Measurements from ENCODE around the gene PLPP4. TPM values are rescaled to one million over a fixed set of nuclear protein-coding genes. Genes with fewer than 3 reads are reported as not detected.

The PLPP4 gene
- polyA plus RNA-seq, 1 of the 3 experiments (the other 2 are of a cell fraction): 27.9 TPM

- CTCF ChIA-PET: no interaction called here
- no peak for DNase-seq
- no peaks in the 10 kb centered on the region for H3K9me2 ChIP-seq
- no peak overlapping the region for H3K27ac ChIP-seq (ENCODE audit: low read depth in 2 of 2, low read length in 1 of 2)
- WGBS (ENCODE audit: low lambda C conversion rate): 58% methylated on average over 2 of the region's 2 CpGs
- H3K36me3 ChIP-seq (replicated peaks in 1 of 2; ENCODE audit: control insufficient read depth in 1 of 2, insufficient read depth in 2 of 2, low read length in 1 of 2): peaks cover 0 to 10% of the 10 kb centered on the region in 2 experiments
- POLR2A ChIA-PET: no interaction called here
- H3K27me3 ChIP-seq (ENCODE audit: insufficient read depth): no peaks in the 10 kb centered on the region
- H3K4me2 ChIP-seq: no peak overlapping the region
- TF ChIP-seq TEAD4 (IDR thresholded peaks at IDR 0.05; ENCODE audit: borderline replicate concordance, insufficient read depth) (no peak), TAF1 (IDR thresholded peaks at IDR 0.05; ENCODE audit: borderline replicate concordance, low read depth, low read length) (no peak), EZH2phosphoT487 (IDR thresholded peaks at IDR 0.05; ENCODE audit: borderline replicate concordance, low read depth) (no peak), PBX3 (IDR thresholded peaks at IDR 0.05) (no peak), USF1 (IDR thresholded peaks at IDR 0.05; ENCODE audit: borderline replicate concordance, low read depth) (no peak)
- H3K79me2 ChIP-seq (ENCODE audit: insufficient read depth): peaks cover 20% of the 10 kb centered on the region; the same call in 1 of the 2 replicates
- no peak overlapping the region for H3K9ac ChIP-seq
- H3K9me3 ChIP-seq: no peaks in the 10 kb centered on the region
- H3K4me1 ChIP-seq (ENCODE audit: control insufficient read depth in 1 of 2, insufficient read depth in 2 of 2, low read depth in 1 of 2, low read length in 1 of 2): no peaks in the 10 kb centered on the region; a peak in 1 of 4 replicates
- no peak overlapping the region for H3K4me3 ChIP-seq (ENCODE audit: low read depth in 2 of 2, low read length in 1 of 2)
- H3F3A ChIP-seq (replicated peaks; ENCODE audit: insufficient read depth): peaks cover 2% of the 10 kb centered on the region
- no peak overlapping the region for H2AFZ ChIP-seq (ENCODE audit: low read depth)
- H4K20me1 ChIP-seq (ENCODE audit: insufficient read depth): no peaks in the 10 kb centered on the region; the same call in 1 of the 2 replicates
These were observed 121.1 kb downstream of the PLPP4 start for GRCh38 chr10:120578134-120578533.

GRCh38 chr10:120578890-120579289, 121.9 kb downstream of the PLPP4 start:
- CTCF ChIA-PET: interaction anchor here (0.8 kb wide), 1 partner anchor 21 kb away, joined by 3 read pairs; no protein-coding TSS in a partner anchor
- WGBS (ENCODE audit: low lambda C conversion rate): 93% methylated on average over 4 of the region's 4 CpGs
- no peak overlapping the region for H3K9ac ChIP-seq
- TF ChIP-seq TAF1 (IDR thresholded peaks at IDR 0.05; ENCODE audit: borderline replicate concordance, low read depth, low read length) (no peak), CTCF (IDR thresholded peaks at IDR 0.05) (no peak), RFX5 (IDR thresholded peaks at IDR 0.05; ENCODE audit: low read length) (no peak), POLR2AphosphoS5 (IDR thresholded peaks at IDR 0.05; ENCODE audit: low read depth, low read length) (no peak), REST (IDR thresholded peaks at IDR 0.05; ENCODE audit: low read depth, low read length) (no peak), GATA2 (CRISPR knock-in tag; IDR thresholded peaks at IDR 0.05) (no peak), USF1 (IDR thresholded peaks at IDR 0.05; ENCODE audit: borderline replicate concordance, low read depth) (no peak), EZH2phosphoT487 (IDR thresholded peaks at IDR 0.05; ENCODE audit: borderline replicate concordance, low read depth) (no peak), ELF1 (IDR thresholded peaks at IDR 0.05) (no peak), EP300 (IDR thresholded peaks at IDR 0.05; ENCODE audit: borderline replicate concordance in 1 of 2, low read depth in 1 of 2, low read length in 1 of 2) (no peak), USF2 (IDR thresholded peaks at IDR 0.05; ENCODE audit: borderline replicate concordance, low read depth, low read length) (no peak), NFIC (IDR thresholded peaks at IDR 0.05; ENCODE audit: borderline replicate concordance) (no peak), JUND (IDR thresholded peaks at IDR 0.05) (no peak), NRF1 (IDR thresholded peaks at IDR 0.05; ENCODE audit: low read depth, low read length) (no peak), SMC3 (IDR thresholded peaks at IDR 0.05; ENCODE audit: low read depth, low read length) (no peak)

More at GRCh38 chr10:120578890-120579289, 121.9 kb downstream of the PLPP4 start:
- Histone ChIP-seq H3K9me3 (no peaks in the 10 kb centered on the region), H3K9me2 (no peaks in the 10 kb centered on the region), H3K4me3 (ENCODE audit: low read depth in 2 of 2, low read length in 1 of 2) (no peak overlapping the region), H3F3A (replicated peaks; ENCODE audit: insufficient read depth) (no peaks in the 10 kb centered on the region), H3K27me3 (ENCODE audit: insufficient read depth) (no peaks in the 10 kb centered on the region), H3K79me2 (ENCODE audit: insufficient read depth) (peaks cover 16% of the 10 kb centered on the region; the same call in 1 of the 2 replicates), H3K36me3 (replicated peaks in 1 of 2; ENCODE audit: control insufficient read depth in 1 of 2, insufficient read depth in 2 of 2, low read length in 1 of 2) (peaks cover 0 to 10% of the 10 kb centered on the region in 2 experiments), H3K4me1 (ENCODE audit: control insufficient read depth in 1 of 2, insufficient read depth in 2 of 2, low read depth in 1 of 2, low read length in 1 of 2) (no peaks in the 10 kb centered on the region; a peak in 1 of 4 replicates), H4K20me1 (ENCODE audit: insufficient read depth) (no peaks in the 10 kb centered on the region; the same call in 1 of the 2 replicates), H3K4me2 (no peak overlapping the region), H2AFZ (ENCODE audit: low read depth) (no peak overlapping the region), H3K27ac (ENCODE audit: low read depth in 2 of 2, low read length in 1 of 2) (no peak overlapping the region)
- POLR2A ChIA-PET: no interaction called here
- no peak for DNase-seq

Measured in SK-N-SH (cell line).